GM18526 (cell line): ENCODE results near the gene RIBC1.

Source experiments
- POLR2A ChIP-seq: IDR thresholded peaks from 3 replicates; pipeline ENCODE4 v1.6.1; 2011; ENCODE audit not compliant: insufficient read length; ENCODE audit errors: extremely low read depth

RIBC1 gene

DNA sequence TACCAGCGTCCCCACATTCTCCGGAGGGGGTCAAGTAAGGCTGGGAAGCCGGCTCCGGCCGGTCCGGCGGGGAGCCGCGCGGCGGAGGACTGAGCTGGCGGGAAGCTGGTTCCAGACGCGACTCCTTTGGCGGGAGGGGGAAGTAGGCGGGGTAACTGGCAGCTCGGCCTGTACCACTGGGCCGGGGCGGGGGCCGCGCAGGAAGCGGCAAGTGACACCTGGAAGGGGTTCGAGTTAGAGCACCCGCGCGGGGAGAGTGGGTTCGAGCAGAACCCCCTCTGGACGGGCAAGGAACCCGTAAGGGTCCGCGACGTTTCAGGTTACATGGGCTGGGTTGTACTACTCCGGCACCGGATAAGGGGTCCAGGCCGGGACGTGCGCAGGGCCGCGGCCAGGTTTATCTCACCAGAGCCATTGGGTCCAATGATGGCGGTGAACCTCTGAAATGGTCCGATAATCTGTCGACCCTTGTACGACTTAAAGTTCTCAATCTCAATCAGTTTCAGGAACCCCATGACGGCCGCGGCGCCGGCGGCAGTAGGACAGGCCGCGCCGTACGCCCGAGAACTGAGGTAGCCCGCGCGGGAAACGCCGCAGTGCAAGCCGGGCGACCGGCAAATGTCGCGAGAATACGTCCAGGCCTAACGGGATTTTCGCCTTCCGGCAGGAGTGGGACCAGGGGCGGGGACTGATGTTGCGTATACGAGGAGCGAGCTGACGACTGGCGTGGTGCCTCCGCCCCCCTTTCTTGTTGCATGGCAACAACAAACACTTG is 400 bp upstream of the RIBC1 start, which contains the start of gene SMC1A:
Gene SMC1A (minus strand): TSS at position 569 of the 775 bp plus-strand sequence. CDS start 54 bp downstream, at position 515.
- peak; percentile 80 for TF ChIP-seq POLR2A

DNA sequence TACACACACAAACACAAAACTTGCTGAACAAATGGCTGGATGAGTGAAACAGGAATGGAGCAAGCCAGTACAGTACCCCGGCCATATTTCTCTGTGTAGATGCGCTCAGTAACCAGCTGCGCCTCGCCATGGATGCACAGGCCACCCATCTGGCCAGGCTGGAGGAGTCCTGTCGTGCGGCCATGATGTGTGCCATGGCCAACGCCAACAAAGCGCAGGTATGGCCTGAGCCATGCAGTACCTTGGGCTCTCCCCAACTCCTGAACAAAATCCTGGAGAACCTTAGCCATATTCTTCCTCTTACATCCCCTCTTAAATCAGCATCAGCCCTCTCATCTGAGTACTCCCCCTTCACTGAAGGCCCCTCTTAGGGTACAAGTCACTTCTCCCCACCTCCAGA is 7.1 kb downstream of the RIBC1 start:
- no peak for TF ChIP-seq POLR2A

- no peak for TF ChIP-seq POLR2A
Observed at GRCh38 chrX:53430231-53430630, 7.6 kb downstream of the RIBC1 start.

DNA sequence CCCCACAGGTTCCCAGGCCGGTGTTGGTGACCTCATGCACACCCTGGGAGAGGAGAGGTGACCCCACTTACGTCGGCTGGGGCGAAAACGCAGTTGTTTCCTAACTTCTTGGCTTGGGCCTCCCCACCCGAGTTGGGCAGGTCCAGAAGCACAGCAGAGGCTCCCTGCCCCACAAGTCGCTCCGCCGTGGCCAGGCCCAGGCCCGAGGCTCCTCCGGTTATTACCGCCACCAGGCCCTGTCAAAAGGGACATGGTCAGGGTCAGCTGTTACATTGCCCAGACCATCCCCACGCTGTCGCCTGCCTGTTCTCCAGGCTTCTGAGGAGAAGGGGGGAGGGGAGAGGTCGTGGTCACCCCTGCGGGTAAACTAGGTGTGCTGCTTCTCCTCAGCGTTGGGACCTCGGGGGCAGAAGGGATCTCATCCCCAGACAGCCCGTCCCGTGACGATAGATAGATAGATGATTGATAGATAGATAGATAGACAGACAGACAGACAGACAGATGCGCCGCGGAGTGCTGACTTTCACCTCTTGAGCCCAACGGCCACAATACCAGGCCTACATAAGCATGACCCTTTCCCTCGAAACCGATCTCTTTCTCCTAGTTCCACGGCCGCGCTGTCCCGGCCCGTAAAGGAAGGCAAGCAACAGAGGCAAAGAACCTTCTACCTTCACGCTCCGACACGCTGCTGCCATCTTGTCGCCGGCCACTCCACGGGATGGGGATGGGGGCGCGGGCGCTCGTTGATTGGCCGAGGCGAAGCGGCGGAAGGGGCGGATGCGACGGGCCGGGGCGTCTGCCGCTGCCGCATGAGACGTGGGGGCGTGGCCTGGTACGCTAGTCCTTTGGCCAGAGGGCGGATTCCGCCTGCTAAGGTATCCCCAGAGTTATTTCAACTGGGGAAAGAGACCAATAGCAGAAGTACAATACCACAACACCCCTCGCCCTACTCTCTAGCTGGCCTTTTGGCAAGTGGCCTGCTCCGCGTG is 11.3 kb downstream of the RIBC1 start, which contains the start of gene HSD17B10:
Gene HSD17B10 (minus strand): TSS at position 720 of the 989 bp plus-strand sequence. CDS start 25 bp downstream, at position 695.
- peak; percentile 68 for TF ChIP-seq POLR2A

GRCh38 chrX:53435997-53436396 is 13.3 kb downstream of the RIBC1 start:
- no peak for TF ChIP-seq POLR2A

GRCh38 chrX:53437206-53437605 is 14.5 kb downstream of the RIBC1 start:
- TF ChIP-seq POLR2A: no peak

DNA sequence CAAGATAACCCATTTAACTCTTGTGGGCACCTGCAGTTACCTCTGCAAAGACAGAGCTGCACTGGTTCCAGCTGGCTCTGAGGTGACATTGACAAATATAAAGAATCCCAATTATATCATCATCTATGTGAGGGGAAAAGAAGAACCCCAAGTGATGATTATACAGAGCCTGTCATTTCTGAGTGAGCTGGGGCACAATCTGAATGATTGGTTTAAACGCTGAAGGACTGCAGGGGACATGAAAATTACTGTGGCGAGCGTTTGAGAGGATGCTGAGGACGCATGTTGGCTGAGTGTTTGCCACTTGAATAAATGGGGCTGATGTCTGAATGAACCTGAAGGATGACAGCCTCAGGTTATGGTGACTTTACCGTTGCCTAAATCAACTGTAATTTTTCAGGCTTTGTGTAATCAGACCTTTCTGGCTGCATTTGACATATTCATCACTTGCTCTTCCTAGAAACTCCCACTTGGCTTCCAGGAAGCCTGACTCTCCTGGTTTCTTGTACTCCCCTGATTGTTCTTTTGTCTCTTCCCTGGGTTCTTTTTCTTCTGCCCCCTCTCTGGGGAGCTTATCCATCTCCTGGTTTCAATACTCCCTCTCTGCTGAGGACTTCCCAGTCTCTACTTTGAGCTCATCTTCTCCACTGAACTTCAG is 15.6 kb downstream of the RIBC1 start:
- TF ChIP-seq POLR2A: no peak

- no peak for TF ChIP-seq POLR2A
Observed at GRCh38 chrX:53438832-53439230, 16.2 kb downstream of the RIBC1 start.

GRCh38 chrX:53440101-53440500 is 17.4 kb downstream of the RIBC1 start:
- TF ChIP-seq POLR2A: no peak

DNA sequence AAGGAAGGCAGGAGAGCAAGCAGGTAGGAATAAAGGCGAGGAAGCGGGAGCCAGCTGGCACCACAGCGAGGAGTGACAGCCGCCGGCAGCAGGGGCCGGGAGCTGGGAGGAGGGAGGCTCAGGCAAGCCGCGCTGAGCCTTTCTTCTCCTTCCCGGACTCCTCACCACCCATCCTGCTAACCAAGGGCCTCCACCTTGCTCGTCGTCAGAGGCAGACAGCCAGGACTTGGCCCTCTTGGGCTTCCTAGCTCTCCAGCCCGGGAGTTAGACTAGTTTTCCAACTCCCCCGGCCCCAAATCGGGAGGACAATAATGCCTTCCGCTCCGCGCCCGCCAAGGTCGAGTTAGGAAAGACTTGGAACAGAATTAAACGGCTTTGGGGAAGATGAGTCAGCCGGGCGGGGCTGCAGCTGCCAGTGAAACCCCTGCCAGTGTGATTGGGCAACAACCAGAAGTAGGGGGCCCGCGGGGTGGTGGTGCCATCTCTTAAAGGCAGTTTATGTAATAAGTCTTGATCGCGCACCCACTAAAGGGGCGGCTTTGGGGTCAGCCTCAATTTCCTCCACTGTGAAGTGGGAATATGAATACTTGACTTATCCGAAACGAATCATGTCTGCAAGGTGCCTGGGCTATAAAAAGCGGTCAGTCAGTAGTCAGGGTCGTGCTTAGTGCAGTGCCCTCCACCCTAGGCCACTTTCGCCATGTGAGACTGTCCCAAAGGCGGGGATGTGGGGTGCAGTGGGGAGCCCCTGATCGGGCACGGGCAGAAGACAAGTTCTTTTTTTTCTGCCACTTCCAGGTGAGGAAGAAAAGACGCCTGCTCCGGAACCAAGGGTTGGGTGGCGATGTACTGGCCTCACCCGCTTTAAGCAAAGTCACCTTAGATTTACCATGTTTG is 18.2 kb downstream of the RIBC1 start:
- TF ChIP-seq POLR2A: no peak

DNA sequence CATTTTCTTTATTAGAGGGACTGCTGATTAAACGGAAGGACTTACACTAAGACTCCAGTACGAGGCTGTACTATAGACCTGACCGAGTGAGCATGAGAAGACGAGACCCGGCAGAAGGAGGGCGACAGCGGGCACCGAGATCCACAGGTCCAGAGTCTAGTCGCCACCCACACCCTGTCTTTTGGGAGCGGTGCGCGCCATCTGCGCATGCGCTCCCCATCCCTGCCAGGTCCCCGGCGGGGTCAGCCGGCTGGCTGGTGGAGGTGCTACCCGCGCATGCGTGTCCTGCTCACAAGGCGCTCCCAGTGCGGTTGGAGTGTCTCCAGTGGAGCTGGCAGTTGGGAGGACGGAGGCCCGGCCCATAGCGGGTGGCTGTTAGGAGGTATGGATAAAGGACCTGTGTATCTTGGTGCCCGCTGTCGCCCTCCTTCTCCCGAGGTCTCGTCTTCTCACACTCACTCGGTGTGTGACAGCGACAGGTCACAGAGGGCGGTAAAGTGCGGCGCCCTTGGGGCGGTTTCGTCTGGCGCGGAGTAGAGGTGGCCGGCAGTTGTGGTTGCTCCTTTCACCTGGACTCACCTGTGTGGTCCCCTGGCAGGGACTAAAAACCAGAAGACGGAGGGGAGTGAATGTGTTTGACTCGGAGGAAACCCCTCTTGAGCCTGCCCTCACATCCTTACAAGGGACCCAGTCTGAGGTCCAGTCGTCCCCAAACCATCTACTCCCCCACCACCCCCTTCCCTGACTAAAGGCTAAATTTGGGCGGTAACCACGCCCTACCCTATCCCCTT is 19.1 kb downstream of the RIBC1 start:
- TF ChIP-seq POLR2A: peak; percentile 50

- TF ChIP-seq POLR2A: no peak
Observed at GRCh38 chrX:53442322-53442631, 19.6 kb downstream of the RIBC1 start.

DNA sequence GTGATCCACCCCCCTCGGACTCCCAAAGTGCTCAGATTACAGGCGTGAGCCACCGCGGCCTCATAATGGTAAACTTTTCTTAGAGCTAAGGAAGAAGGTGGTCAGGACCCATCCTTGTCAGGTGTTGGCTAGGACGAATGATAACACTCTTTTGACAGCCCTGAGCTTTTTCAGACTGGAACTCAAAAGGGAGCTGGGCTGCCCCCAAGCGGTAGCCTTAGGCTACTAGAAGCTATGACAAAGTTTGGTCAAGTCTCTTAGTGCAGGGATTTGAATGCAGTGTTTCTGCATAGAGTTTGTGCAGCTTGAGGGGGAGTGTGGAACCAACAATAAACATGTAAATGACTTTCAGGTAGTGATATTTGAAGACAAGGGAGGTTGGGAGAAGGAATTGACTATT is 23.3 kb downstream of the RIBC1 start:
- TF ChIP-seq POLR2A: no peak

DNA sequence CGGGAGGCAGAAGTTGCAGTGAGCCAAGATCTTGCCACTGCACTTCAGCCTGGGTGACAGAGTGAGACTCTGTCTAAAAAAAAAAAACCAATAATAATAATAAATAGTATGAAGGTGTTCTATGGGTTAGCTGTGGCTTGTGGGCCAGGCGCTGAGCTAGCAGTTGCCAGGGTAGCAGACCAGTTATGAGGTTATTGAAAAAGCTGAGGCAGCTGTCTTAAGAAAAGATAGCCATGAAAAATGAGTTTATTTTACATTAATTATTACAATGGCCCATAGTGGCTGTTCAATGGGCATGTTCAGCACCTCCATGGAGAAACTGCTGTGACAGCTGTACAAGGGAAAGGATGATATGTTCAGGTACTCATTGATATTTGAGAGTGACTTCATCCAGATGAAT is 24.8 kb downstream of the RIBC1 start:
- no peak for TF ChIP-seq POLR2A
